Measurements from ENCODE around the gene BMP7. TPM values are rescaled to one million over a fixed set of nuclear protein-coding genes. Genes with fewer than 3 reads are reported as not detected.

The BMP7 gene
- total and polyA plus RNA-seq, 2 of the 8 experiments (the other 6 are each of a cell fraction or from before 2014, with no cell fraction given): 9.2 to 14.7 TPM

- no peaks in the 10 kb centered on the region for H3K23me2 ChIP-seq (ENCODE audit: low read depth, low read length)
- DNase-seq (ENCODE audit: low read depth in 1 of 2, low spot score in 2 of 2) (no peak), FAIRE-seq (no peak)
- 0 out of 2 replicates have a peak overlapping the region, but pooled peaks have one; percentile 54 for H2BK15ac ChIP-seq (ENCODE audit: low read length)
- H3K79me1 ChIP-seq (ENCODE audit: low read depth, low read length): no peaks in the 10 kb centered on the region
- H2AFZ ChIP-seq (ENCODE audit: low read length): no peak overlapping the region
- no peak overlapping the region for H3K27ac ChIP-seq (ENCODE audit: low read depth, low read length)
- H3K18ac ChIP-seq (ENCODE audit: extremely low read depth, low read length): no peak overlapping the region
- H2BK5ac ChIP-seq (ENCODE audit: low read depth, low read length): 0 out of 2 replicates have a peak overlapping the region, but pooled peaks have one; percentile 32
- 85% methylated on average over 22 of the region's 23 CpGs; no CpG with 5 or more reads in 1 of the 2 experiments for WGBS, 2 experiments (ENCODE audit: extremely low coverage in 1 of 2, insufficient coverage in 1 of 2, insufficient read length in 1 of 2, insufficient replicate concordance in 2 of 2, low coverage in 1 of 2, low lambda C conversion rate in 2 of 2, missing lambda C conversion rate in 1 of 2)
- no peak overlapping the region; the same call in 1 of the 2 replicates for H4K8ac ChIP-seq (ENCODE audit: extremely low read depth, insufficient read depth, low read length)
- H3K14ac ChIP-seq (ENCODE audit: insufficient read length): no peak overlapping the region
- no peak overlapping the region for H3K4me3 ChIP-seq (ENCODE audit: extremely low read depth in 1 of 4, insufficient read depth in 2 of 4, low read depth in 3 of 4, low read length in 4 of 4)
- no peak overlapping the region; the same call in 1 of the 2 replicates for H2BK12ac ChIP-seq (ENCODE audit: low read depth, low read length)
- H3K4me2 ChIP-seq (ENCODE audit: insufficient read depth in 1 of 2, low read depth in 2 of 2, low read length in 2 of 2): no peak overlapping the region
- H3K4ac ChIP-seq (replicated peaks; ENCODE audit: insufficient read length, low read depth, low read length): no peak overlapping the region
- no peak overlapping the region for H2AK5ac ChIP-seq (ENCODE audit: low read depth, low read length)
- no peaks in the 10 kb centered on the region for H3K79me2 ChIP-seq (ENCODE audit: control insufficient read depth in 1 of 2, insufficient read depth in 2 of 2, low read length in 2 of 2)
- no peak overlapping the region for H3K9ac ChIP-seq (replicated peaks in 1 of 4; ENCODE audit: extremely low read depth in 1 of 4, low read depth in 3 of 4, low read length in 3 of 4)
- H3K56ac ChIP-seq (replicated peaks; ENCODE audit: insufficient read length, low read depth, low read length): no peak overlapping the region
- no peak overlapping the region for H4K5ac ChIP-seq (ENCODE audit: insufficient read length, low read depth, low read length)
- no peaks in the 10 kb centered on the region for H4K20me1 ChIP-seq (replicated peaks in 1 of 2; ENCODE audit: control insufficient read depth in 1 of 2, insufficient read depth in 2 of 2, low read length in 2 of 2)
- CTCF ChIA-PET (ENCODE audit: partially characterized antibody): interaction anchor here (0.7 to 1.1 kb wide), 3 partner anchors 29 to 118 kb away, joined by 3 to 4 read pairs (median 3); no protein-coding TSS in a partner anchor
- H4K91ac ChIP-seq (replicated peaks; ENCODE audit: insufficient read length, low read length): peak overlapping the region; percentile 60
- no peaks in the 10 kb centered on the region for H3K9me3 ChIP-seq (ENCODE audit: insufficient read depth in 2 of 2, low read depth in 1 of 2, low read length in 1 of 2)
- POLR2A ChIA-PET (ENCODE audit: partially characterized antibody): interaction anchor here (1.1 kb wide), 1 partner anchor 48 kb away, joined by 3 read pairs; no protein-coding TSS in a partner anchor
- no peak overlapping the region for H2BK20ac ChIP-seq (ENCODE audit: low read length)
- no peaks in the 10 kb centered on the region for H3K36me3 ChIP-seq (ENCODE audit: control insufficient read depth in 2 of 4, insufficient read depth in 4 of 4, low read length in 3 of 4)
- H2BK120ac ChIP-seq (replicated peaks; ENCODE audit: low read depth, low read length): peak overlapping the region; percentile 18
- peaks cover 0 to 28% (median 15%) of the 10 kb centered on the region in 4 experiments; a peak in 6 of 7 replicates for H3K4me1 ChIP-seq (replicated peaks in 1 of 4; ENCODE audit: control insufficient read depth in 3 of 4, insufficient read depth in 4 of 4, low read length in 3 of 4)
- peaks cover 0 to 5% (median 2%) of the 10 kb centered on the region in 4 experiments; a peak in 2 of 7 replicates for H3K27me3 ChIP-seq (replicated peaks in 1 of 4; ENCODE audit: control insufficient read depth in 3 of 4, extremely low read depth in 1 of 4, insufficient read depth in 3 of 4, low read length in 3 of 4)
- H3K23ac ChIP-seq (ENCODE audit: insufficient read length): no peak overlapping the region
- no peak for TF ChIP-seq EP300 (IDR thresholded peaks at IDR 0.05; ENCODE audit: borderline replicate concordance in 1 of 2, low read depth in 2 of 2, low read length in 2 of 2)
- TF ChIP-seq TEAD4 (IDR thresholded peaks at IDR 0.05; ENCODE audit: low read depth, low read length): no peak
- TF ChIP-seq TBP (IDR thresholded peaks at IDR 0.05; ENCODE audit: low read depth, low read length): no peak
- TF ChIP-seq CHD2 (IDR thresholded peaks at IDR 0.05; ENCODE audit: low read length): no peak
- no peak for TF ChIP-seq CTCF (IDR thresholded peaks at IDR 0.05; ENCODE audit: control extremely low read depth in 1 of 3, insufficient read depth in 1 of 3, low read depth in 1 of 3, low read length in 3 of 3)
- TF ChIP-seq RNF2 (IDR thresholded peaks at IDR 0.05; ENCODE audit: borderline replicate concordance, low read depth, low read length, missing control alignments, poor library complexity, severe bottlenecking): no peak
- no peak for TF ChIP-seq HDAC6 (IDR thresholded peaks at IDR 0.05; ENCODE audit: low read depth, low read length)
- TF ChIP-seq CBX8 (IDR thresholded peaks at IDR 0.05; ENCODE audit: borderline replicate concordance, low read depth, low read length): no peak
Observed at GRCh38 chr20:57210054-57210910, 56.2 kb downstream of the BMP7 start.

Data from H1 (cell line).